Activated gamma-delta T cell treated with Interleukin-2 at 50 U/mL for 16 hours (primary cell): ENCODE results near the gene UBE3C.
"Not testable (repeated sequence)": the region's sequence is repeated elsewhere in the genome, so short reads cannot be mapped to it uniquely, and the experiment has no call there.

Experiments used
- DNase-seq: peaks from one replicate; pipeline ENCODE4 v3.0.0-alpha.2; 2020

Gene UBE3C

DNA sequence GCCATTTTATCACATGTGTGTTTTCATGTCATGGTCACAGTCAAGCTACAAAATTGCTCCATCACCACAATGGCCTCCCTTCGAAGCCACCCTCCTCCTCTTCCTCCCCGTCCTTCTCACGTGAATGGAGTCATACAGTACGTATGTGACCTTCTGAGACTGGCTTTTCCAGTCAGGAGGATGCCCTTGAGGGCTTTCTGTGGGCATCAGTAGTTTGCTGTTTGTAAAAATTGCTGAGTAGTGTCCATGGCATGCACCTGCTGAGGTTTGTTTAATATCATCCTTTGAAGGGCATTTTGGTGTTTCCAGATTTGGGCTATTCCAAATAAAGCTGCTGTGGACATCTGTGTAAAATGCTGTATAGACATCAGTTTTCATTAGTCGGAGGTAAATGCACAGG, 5.9 kb upstream of the UBE3C start:
- DNase-seq, result no peak

- DNase-seq, result no peak
Observed at GRCh38 chr7:157133304-157133703, 5.4 kb upstream of the UBE3C start.

- DNase-seq, result no peak
Observed at GRCh38 chr7:157136372-157136771, 2.4 kb upstream of the UBE3C start.

DNA sequence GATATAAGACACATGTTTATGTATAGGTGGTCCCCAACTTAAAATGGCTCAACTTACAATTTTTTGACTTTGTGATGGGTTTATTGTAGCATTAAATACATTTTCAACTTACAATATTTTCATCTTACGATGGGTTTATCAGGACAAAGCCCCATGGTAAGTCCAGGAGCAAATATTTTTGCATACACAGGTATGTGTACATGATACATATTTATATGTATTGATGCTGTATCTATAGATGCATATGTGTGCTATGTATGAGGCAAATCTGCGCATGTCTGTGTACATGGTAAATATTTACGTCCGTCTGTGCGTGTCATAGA, 664 bp upstream of the UBE3C start:
- DNase-seq, result no peak

DNA sequence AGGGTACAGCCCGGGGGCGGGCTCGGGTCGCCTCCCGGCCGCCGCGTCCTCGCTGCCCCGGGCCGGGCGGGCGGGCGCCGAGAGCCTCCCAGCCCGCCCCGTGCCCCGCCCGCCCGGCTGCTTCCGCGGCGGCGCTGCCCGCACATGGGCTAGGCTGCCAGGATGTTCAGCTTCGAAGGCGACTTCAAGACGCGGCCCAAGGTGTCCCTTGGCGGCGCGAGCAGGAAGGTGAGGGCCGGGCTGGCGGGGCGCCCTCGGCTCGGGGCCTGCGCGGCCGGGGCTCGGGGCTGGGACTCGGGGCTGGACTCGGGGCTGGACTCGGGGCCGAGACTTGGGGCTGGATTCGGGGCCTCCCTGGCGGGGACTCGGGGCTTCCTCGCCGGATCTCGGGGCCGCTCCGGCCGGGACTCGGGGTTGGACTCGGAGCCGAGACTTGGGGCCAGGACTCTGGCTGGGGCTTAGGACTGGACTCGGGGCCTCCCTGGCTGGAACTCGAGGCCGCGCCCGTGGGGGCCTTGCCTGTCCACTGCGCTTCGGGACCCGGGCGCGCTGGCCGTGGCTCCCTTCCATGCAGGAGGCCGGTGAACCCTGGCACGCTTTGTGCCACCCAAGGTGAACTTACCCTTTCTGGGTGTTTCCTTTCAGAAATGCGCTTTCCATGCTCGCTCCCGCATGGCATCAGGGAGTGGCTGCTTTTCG, 534 bp downstream of the UBE3C start:
- DNase-seq, result peak; percentile 62

- DNase-seq, result no peak
Observed at GRCh38 chr7:157139810-157140510, 1.2 kb downstream of the UBE3C start.

DNA sequence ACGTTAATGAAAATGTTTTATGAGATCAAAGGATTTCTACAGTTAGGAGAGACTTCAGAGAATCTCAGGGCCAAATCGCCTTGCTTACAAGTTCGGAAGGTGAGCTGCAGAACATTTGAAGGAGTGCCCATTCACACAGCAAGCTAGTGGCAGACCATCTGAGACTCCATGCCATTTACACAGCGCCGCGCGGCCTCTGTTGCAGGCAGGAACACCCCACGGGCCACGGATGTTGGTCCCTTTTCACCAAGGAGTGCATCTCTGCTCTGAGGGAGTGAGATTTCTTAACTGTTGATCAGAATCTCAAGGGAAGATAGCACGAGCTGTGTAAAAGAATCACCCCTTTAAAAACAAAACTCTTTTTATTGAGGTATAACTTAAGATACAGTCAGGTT, 1.8 kb downstream of the UBE3C start:
- DNase-seq, result no peak

DNA sequence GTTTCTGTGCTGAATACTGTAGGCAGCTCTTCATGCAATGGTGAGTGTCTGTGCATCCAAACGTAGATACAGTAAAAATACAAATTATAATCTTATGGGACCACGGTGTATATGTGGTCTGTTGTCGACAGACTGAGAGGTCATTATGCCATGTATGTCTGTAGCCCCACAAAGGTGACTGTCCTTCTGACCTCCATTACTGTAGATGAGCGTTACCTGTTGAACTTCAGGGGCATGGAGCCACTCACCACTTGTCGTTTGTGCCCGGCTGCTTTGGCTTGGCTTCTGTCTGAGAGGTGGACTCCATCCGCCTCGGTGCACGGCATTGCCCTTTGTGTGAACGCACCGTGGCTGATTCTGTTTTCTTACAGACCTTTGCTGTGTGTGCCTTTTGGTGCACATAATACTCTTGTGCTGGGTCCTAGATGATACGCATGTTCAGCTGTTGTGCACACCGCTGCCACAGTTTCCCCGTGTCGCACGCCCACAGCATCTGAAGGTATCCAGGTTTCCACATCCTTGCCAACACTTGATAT, 2.9 kb downstream of the UBE3C start:
- no peak for DNase-seq

GRCh38 chr7:157143788-157144187, 5.1 kb downstream of the UBE3C start:
- no peak for DNase-seq

GRCh38 chr7:157149317-157149716, 10.6 kb downstream of the UBE3C start:
- no peak for DNase-seq

GRCh38 chr7:157150882-157151281, 12.2 kb downstream of the UBE3C start:
- no peak for DNase-seq

- DNase-seq, result no peak
Observed at GRCh38 chr7:157151626-157152339, 13.1 kb downstream of the UBE3C start.

DNA sequence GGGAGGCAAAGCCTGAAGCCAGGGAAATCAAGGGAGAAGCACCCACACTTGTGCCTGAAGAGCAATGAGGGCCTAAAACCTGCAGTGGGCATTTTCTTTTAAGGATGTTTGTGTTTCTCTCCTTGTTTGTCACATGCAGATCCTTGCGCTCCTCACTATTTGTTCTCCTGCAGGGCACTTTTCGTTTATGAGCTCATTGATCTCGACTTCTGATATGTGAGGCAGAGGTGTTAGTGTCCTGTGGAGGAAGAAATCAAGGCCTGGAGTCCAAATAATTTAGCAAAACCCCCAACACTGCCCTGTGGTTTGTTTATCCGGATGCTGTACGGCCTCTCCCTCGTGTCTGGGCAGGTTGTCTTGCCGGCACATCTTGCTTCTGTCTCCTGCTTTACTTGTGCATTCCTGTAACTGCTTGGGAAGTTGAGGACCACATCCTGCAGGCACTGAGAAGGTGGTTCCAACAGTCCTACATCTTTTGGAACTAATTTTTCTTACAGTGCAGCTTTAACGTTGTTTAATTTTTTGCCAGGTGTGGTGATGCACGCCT, 13.7 kb downstream of the UBE3C start:
- no peak for DNase-seq

GRCh38 chr7:157153260-157153659, 14.5 kb downstream of the UBE3C start:
- no peak for DNase-seq

DNA sequence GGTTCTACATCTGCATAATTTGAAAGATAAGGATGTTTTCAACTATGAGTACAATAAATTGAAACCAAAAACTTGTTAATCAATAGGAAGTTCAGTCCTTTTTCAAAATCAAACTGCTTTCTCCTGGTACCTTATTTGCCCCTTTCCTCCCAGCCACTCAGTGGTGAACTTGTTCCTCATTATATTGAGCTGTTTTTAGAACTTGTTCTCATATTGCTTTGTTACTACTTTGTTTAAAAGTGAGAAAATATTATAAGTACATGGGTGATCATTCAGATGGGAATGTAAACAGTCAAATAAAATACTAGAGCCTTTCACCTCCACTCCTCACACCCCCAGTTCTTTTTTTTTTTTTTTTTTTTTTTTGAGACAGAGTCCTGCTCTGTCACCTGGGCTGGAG, 17.2 kb downstream of the UBE3C start:
- no peak for DNase-seq

DNA sequence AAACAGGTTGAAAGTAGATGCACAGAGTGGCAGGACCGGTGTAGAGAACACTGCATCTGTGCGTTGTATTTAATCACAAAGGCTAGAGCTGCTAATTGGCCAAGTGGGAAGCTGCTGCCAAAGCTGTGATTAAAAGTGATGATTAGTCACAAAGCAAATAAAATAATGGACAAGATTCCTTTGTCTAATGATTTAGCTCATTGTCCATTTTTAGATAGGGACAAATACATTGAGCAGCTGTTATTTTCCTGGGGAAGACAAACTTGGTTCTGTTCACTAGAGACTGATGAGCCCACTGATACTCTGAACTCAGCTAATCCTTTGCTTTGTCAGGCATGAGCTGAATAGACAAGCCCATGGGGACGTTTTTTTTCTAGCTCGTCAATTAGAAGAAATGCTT, 19.7 kb downstream of the UBE3C start:
- no peak for DNase-seq

- DNase-seq, result not testable (repeated sequence)
Observed at GRCh38 chr7:157159537-157159936, 20.8 kb downstream of the UBE3C start.

DNA sequence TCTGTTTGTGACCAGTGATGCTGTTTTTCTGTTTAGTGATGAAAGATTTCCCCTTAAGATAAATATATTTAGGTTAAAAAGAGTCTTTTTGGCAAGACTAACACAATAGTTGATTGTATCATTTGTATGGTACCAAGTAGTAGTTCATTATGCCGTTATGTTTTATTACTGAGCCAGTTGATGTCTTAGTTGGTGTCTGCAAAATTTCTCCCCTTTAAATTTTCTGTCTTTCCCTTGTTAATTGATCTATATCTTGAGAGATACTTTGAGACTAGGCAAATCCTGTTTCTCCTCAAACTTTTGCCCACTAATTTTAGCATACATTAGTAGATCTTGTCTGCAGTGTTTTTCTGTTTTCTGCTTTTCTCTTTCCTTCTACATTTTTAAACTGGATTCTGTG, 21.7 kb downstream of the UBE3C start:
- no peak for DNase-seq

DNA sequence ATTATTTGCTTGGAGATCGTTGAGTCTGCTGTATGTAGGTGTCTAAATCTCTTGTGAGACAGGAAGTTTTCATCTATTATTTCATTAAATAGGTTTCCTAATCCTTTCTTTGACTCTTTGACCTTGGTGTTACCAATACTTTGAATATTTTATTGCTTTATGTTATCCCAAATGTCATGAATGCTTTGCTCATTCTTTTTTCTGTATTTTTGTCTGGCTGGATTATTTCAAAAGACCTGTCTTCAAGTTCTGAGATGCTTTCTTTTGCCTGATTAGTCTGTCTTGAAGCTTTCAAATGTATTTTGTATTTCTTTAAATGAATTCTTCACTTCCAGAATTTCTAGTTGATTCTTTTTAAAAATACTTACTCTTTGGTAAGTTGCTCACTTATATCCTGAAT, 27.3 kb downstream of the UBE3C start:
- no peak for DNase-seq

DNA sequence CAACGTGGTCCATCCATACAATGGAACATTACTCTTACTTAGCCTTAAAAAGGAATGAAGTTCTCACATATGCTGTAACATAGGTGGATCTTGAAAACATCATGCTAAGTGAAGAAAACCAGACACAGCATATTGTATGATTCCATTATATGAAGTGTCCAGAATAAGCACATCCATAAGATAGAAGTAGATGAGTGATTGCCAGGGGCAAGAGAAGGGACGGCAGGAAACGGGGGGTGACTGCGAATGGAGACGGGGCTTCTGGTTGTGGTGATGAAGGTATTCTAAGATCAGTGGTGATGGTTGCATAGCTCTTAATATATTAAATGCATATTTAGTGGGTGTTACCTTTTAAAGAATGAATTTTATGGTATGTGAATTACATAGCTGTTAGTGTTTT, 29.8 kb downstream of the UBE3C start:
- DNase-seq, result no peak

- no peak for DNase-seq
Observed at GRCh38 chr7:157176771-157177170, 38.0 kb downstream of the UBE3C start.

GRCh38 chr7:157177333-157177982, 38.7 kb downstream of the UBE3C start:
- DNase-seq, result no peak

DNA sequence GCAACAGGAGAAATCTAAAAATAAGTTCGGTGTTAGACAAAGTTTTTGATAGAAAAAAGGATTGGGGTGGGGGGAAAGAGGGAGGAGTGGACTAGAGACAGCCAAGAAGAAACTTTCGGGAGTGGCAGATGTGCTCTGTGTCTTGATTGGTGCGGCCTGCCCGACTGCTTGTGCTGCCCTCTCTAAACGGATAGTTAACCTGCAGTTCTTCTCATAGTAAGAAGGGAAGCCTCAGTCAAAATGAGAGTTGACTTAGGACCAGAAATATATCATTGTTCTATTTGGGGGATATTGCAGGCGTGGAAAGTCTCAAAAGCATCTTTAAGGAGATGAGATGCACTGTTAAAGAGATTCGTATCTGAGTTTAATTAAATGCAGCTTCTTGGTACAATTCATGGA, 39.3 kb downstream of the UBE3C start:
- DNase-seq, result no peak
